ENCODE results near the gene ATP6V0E1. TPM values are rescaled to one million over a fixed set of nuclear protein-coding genes. Genes with fewer than 3 reads are reported as not detected.
A peak's percentile ranks its signal among the peaks of the same experiment; 100 is the strongest.
"Not testable (repeated sequence)": the region's sequence is repeated elsewhere in the genome, so short reads cannot be mapped to it uniquely, and the experiment has no call there.

The ATP6V0E1 gene
- total RNA-seq, 1 donor from 2014 or later, result 137 TPM

GRCh38 chr5:173015598-173016455, 32.3 kb downstream of the ATP6V0E1 start:
- Mint-ChIP-seq H3K27ac (peak overlapping the region; percentile 73), H3K27me3 (no peaks in the 10 kb centered on the region), H3K4me1 (ENCODE audit: low read depth) (peaks cover 20% of the 10 kb centered on the region), H3K36me3 (ENCODE audit: insufficient read depth) (peaks cover 11% of the 10 kb centered on the region), H3K9me3 (ENCODE audit: low read depth) (no peaks in the 10 kb centered on the region), H3K4me3 (ENCODE audit: low read depth) (no peak overlapping the region)
- DNase-seq (ENCODE audit: low spot score, unreplicated experiment), result no peak
- no peak for TF ChIP-seq CTCF (IDR thresholded peaks at IDR 0.05; ENCODE audit: unreplicated experiment)

GRCh38 chr5:173016598-173017046, 33.1 kb downstream of the ATP6V0E1 start:
- Mint-ChIP-seq H3K4me1 (ENCODE audit: low read depth) (peaks cover 20% of the 10 kb centered on the region), H3K27me3 (no peaks in the 10 kb centered on the region), H3K4me3 (ENCODE audit: low read depth) (no peak overlapping the region), H3K27ac (peak overlapping the region; percentile 73), H3K36me3 (ENCODE audit: insufficient read depth) (peaks cover 13% of the 10 kb centered on the region), H3K9me3 (ENCODE audit: low read depth) (no peaks in the 10 kb centered on the region)
- no peak for DNase-seq (ENCODE audit: low spot score, unreplicated experiment)
- TF ChIP-seq CTCF (IDR thresholded peaks at IDR 0.05; ENCODE audit: unreplicated experiment), result no peak

- Mint-ChIP-seq H3K4me1 (ENCODE audit: low read depth) (peaks cover 20% of the 10 kb centered on the region), H3K36me3 (ENCODE audit: insufficient read depth) (peaks cover 14% of the 10 kb centered on the region)
- H3K27me3 Mint-ChIP-seq; H3K27ac Mint-ChIP-seq; H3K4me3 Mint-ChIP-seq (ENCODE audit: low read depth); H3K9me3 Mint-ChIP-seq (ENCODE audit: low read depth); DNase-seq (ENCODE audit: low spot score, unreplicated experiment): not testable (repeated sequence)
These were observed 33.5 kb downstream of the ATP6V0E1 start for GRCh38 chr5:173017087-173017486.

- Mint-ChIP-seq H3K27me3 (no peaks in the 10 kb centered on the region), H3K4me1 (ENCODE audit: low read depth) (peaks cover 20% of the 10 kb centered on the region), H3K36me3 (ENCODE audit: insufficient read depth) (peaks cover 17% of the 10 kb centered on the region), H3K9me3 (ENCODE audit: low read depth) (no peaks in the 10 kb centered on the region), H3K27ac (no peak overlapping the region), H3K4me3 (ENCODE audit: low read depth) (no peak overlapping the region)
- TF ChIP-seq CTCF (IDR thresholded peaks at IDR 0.05; ENCODE audit: unreplicated experiment), result no peak
- no peak for DNase-seq (ENCODE audit: low spot score, unreplicated experiment)
These were observed 34.8 kb downstream of the ATP6V0E1 start for GRCh38 chr5:173018358-173018757.

GRCh38 chr5:173020154-173020581, 36.6 kb downstream of the ATP6V0E1 start:
- Mint-ChIP-seq H3K4me1 (ENCODE audit: low read depth) (peaks cover 20% of the 10 kb centered on the region), H3K4me3 (ENCODE audit: low read depth) (no peak overlapping the region), H3K27me3 (no peaks in the 10 kb centered on the region), H3K27ac (no peak overlapping the region), H3K9me3 (ENCODE audit: low read depth) (no peaks in the 10 kb centered on the region), H3K36me3 (ENCODE audit: insufficient read depth) (peaks cover 22% of the 10 kb centered on the region)
- no peak for DNase-seq (ENCODE audit: low spot score, unreplicated experiment)
- no peak for TF ChIP-seq CTCF (IDR thresholded peaks at IDR 0.05; ENCODE audit: unreplicated experiment)

- H3K4me1 Mint-ChIP-seq (ENCODE audit: low read depth), result peaks cover 20% of the 10 kb centered on the region
- no peak overlapping the region for H3K27ac Mint-ChIP-seq
- no peak for TF ChIP-seq CTCF (IDR thresholded peaks at IDR 0.05; ENCODE audit: unreplicated experiment)
- no peak for DNase-seq (ENCODE audit: low spot score, unreplicated experiment)
- H3K9me3 Mint-ChIP-seq (ENCODE audit: low read depth), result no peaks in the 10 kb centered on the region
- no peaks in the 10 kb centered on the region for H3K27me3 Mint-ChIP-seq
- no peak overlapping the region for H3K4me3 Mint-ChIP-seq (ENCODE audit: low read depth)
- H3K36me3 Mint-ChIP-seq (ENCODE audit: insufficient read depth), result peaks cover 22% of the 10 kb centered on the region
These were observed 37.1 kb downstream of the ATP6V0E1 start for GRCh38 chr5:173020643-173021042.

Measured in progenitor cell of endocrine pancreas (in vitro differentiated cells).